ENCODE results near the gene TERT.

- TF ChIP-seq CTCF (conservative IDR thresholded peaks at IDR 0.05; ENCODE audit: low read depth, low read length) (no peak), EZH2 (IDR thresholded peaks at IDR 0.05; ENCODE audit: low read length, unreplicated experiment) (no peak), EZH2phosphoT487 (IDR thresholded peaks at IDR 0.05; ENCODE audit: borderline replicate concordance, low read length) (no peak)
Observed at GRCh38 chr5:1251678-1252580, 42.9 kb downstream of the TERT start.

Data from PC-3 (cell line).